Measurements from ENCODE around the gene PTN. TPM values are rescaled to one million over a fixed set of nuclear protein-coding genes. Genes with fewer than 3 reads are reported as not detected.

PTN gene
- total and polyA plus RNA-seq, 4 experiments from 2014 or later, result 0.11 TPM; not detected in 3

- Histone ChIP-seq H3K4me3 (ENCODE audit: low read length in 2 of 2) (no peak overlapping the region), H3K36me3 (ENCODE audit: insufficient read depth, low read length) (no peaks in the 10 kb centered on the region), H3K27me3 (ENCODE audit: insufficient read depth, low read length) (no peaks in the 10 kb centered on the region), H3K4me1 (ENCODE audit: insufficient read depth, low read length) (no peaks in the 10 kb centered on the region), H3K27ac (ENCODE audit: low read depth, low read length) (no peak overlapping the region), H3K9me3 (ENCODE audit: control insufficient read depth in 1 of 2, low read length in 2 of 2) (no peaks in the 10 kb centered on the region)
- Mint-ChIP-seq H3K9me3 (peaks cover 0 to 13% (median 4%) of the 10 kb centered on the region in 8 donors), H3K4me1 (peaks cover 0 to 6% (median 0%) of the 10 kb centered on the region in 4 donors), H3K36me3 (no peaks in the 10 kb centered on the region), H3K4me3 (no peak overlapping the region), H3K27ac (no peak overlapping the region), H3K27me3 (peaks cover 0 to 9% of the 10 kb centered on the region in 2 donors)
- CTCF ChIA-PET (ENCODE audit: partially characterized antibody), result no interaction called here
- POLR2A ChIA-PET (ENCODE audit: partially characterized antibody), result no interaction called here
- no peak for DNase-seq
- intact Hi-C loops (cut with micrococcal nuclease), result no loop called here
Measured at GRCh38 chr7:137342265-137342664, 1.3 kb downstream of the PTN start.

DNA sequence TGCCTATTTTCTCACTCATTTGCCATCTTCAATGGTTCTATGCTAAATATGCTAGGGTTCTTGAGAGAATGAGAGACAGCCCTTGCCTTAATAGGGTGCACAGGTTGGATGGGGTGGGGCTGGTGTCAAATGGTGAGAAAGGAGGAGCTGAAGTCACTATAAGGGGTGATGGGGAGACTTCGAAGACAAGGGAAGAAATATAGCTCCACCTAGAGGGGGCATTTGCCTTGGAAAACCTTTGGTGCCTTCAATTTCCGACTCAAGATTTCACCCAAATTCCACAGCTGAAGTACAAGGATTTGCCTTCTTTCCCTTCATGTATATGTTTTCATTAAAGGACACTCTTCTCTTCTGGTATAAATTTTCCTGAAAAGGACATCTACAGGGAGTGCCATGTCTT lies 5.6 kb downstream of the PTN start:
- Mint-ChIP-seq H3K36me3 (no peaks in the 10 kb centered on the region), H3K27me3 (peaks cover 0 to 2% of the 10 kb centered on the region in 2 donors), H3K9me3 (peaks cover 2 to 15% (median 3%) of the 10 kb centered on the region in 8 donors), H3K4me1 (no peaks in the 10 kb centered on the region), H3K27ac (no peak overlapping the region), H3K4me3 (no peak overlapping the region)
- Histone ChIP-seq H3K9me3 (ENCODE audit: control insufficient read depth in 1 of 2, low read length in 2 of 2) (no peaks in the 10 kb centered on the region), H3K36me3 (ENCODE audit: insufficient read depth, low read length) (no peaks in the 10 kb centered on the region), H3K27me3 (ENCODE audit: insufficient read depth, low read length) (no peaks in the 10 kb centered on the region), H3K4me3 (ENCODE audit: low read length in 2 of 2) (no peak overlapping the region), H3K4me1 (ENCODE audit: insufficient read depth, low read length) (no peaks in the 10 kb centered on the region), H3K27ac (ENCODE audit: low read depth, low read length) (no peak overlapping the region)
- no peak for DNase-seq
- intact Hi-C loops (cut with micrococcal nuclease), result no loop called here
- POLR2A ChIA-PET (ENCODE audit: partially characterized antibody), result no interaction called here
- CTCF ChIA-PET (ENCODE audit: partially characterized antibody), result no interaction called here

DNA sequence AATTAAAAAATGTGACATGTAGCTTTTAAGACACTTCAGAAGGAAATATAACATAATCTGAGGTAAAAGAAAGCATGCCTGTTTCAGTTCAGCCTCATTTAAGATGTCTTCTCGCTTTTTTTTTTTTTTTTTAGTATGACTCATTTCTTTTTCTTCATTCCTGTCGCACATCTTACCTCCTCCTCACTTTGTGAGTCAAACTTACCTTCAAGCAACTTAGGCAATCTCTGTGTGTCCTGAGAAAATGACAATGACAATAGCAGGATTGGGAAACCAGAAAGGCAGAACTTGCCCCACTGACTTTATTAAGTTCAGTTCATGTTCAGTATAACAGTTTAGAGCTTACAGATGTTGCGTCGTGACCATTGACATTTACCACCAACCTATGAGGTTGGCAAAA lies 7.7 kb downstream of the PTN start:
- ChIA-PET CTCF (ENCODE audit: partially characterized antibody) (no interaction called here), POLR2A (ENCODE audit: partially characterized antibody) (no interaction called here)
- intact Hi-C loops (cut with micrococcal nuclease), result no loop called here

GRCh38 chr7:137331378-137331777 lies 12.2 kb downstream of the PTN start:
- Mint-ChIP-seq H3K36me3 (no peaks in the 10 kb centered on the region), H3K4me3 (no peak overlapping the region), H3K4me1 (no peaks in the 10 kb centered on the region), H3K27me3 (no peaks in the 10 kb centered on the region), H3K27ac (no peak overlapping the region), H3K9me3 (peaks cover 0 to 9% (median 4%) of the 10 kb centered on the region in 8 donors)
- ChIA-PET POLR2A (ENCODE audit: partially characterized antibody) (no interaction called here), CTCF (ENCODE audit: partially characterized antibody) (no interaction called here)
- Histone ChIP-seq H3K27ac (ENCODE audit: low read depth, low read length) (no peak overlapping the region), H3K9me3 (ENCODE audit: control insufficient read depth in 1 of 2, low read length in 2 of 2) (no peaks in the 10 kb centered on the region), H3K27me3 (ENCODE audit: insufficient read depth, low read length) (no peaks in the 10 kb centered on the region), H3K4me3 (ENCODE audit: low read length in 2 of 2) (no peak overlapping the region), H3K4me1 (ENCODE audit: insufficient read depth, low read length) (no peaks in the 10 kb centered on the region), H3K36me3 (ENCODE audit: insufficient read depth, low read length) (no peaks in the 10 kb centered on the region)
- intact Hi-C loops (cut with micrococcal nuclease), result no loop called here
- no peak for DNase-seq

More for the DNA sequence above, 7.7 kb downstream of the PTN start:
- no peaks in the 10 kb centered on the region for H3K36me3 Mint-ChIP-seq
- H3K4me1 Mint-ChIP-seq, result no peaks in the 10 kb centered on the region
- Histone ChIP-seq H3K27ac (ENCODE audit: low read depth, low read length) (no peak overlapping the region), H3K27me3 (ENCODE audit: insufficient read depth, low read length) (no peaks in the 10 kb centered on the region), H3K9me3 (ENCODE audit: control insufficient read depth in 1 of 2, low read length in 2 of 2) (no peaks in the 10 kb centered on the region), H3K4me1 (ENCODE audit: insufficient read depth, low read length) (no peaks in the 10 kb centered on the region), H3K4me3 (ENCODE audit: low read length in 2 of 2) (no peak overlapping the region), H3K36me3 (ENCODE audit: insufficient read depth, low read length) (no peaks in the 10 kb centered on the region)
- no peak overlapping the region for H3K27ac Mint-ChIP-seq
- H3K27me3 Mint-ChIP-seq, result peaks cover 0 to 2% of the 10 kb centered on the region in 2 donors
- peaks cover 2 to 16% (median 3%) of the 10 kb centered on the region in 8 donors for H3K9me3 Mint-ChIP-seq
- no peak overlapping the region for H3K4me3 Mint-ChIP-seq
- DNase-seq, result no peak

DNA sequence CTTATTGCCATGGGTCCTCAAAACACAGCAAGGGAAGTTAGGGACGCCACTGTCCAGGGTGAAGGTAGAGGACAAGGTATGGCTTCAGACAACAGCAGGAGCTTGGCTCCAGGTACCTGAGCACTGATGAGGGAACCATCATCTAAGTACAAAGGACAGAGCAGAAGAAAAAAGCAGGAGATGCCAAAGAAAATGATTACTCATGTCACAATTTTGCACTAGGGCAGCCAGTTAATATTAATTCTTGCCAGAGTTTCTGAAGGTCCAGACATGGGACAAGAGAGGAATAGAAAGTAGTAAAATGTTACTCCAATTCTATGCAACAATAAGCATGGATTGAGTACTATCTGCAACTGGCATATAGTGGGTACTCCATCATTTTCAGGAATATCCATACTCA lies 14.1 kb downstream of the PTN start:
- Mint-ChIP-seq H3K27ac (no peak overlapping the region), H3K4me1 (no peaks in the 10 kb centered on the region), H3K4me3 (no peak overlapping the region), H3K27me3 (no peaks in the 10 kb centered on the region), H3K9me3 (peaks cover 0 to 7% (median 4%) of the 10 kb centered on the region in 8 donors), H3K36me3 (no peaks in the 10 kb centered on the region)
- H3K9me3 ChIP-seq (ENCODE audit: control insufficient read depth in 1 of 2, low read length in 2 of 2), result no peaks in the 10 kb centered on the region
- POLR2A ChIA-PET (ENCODE audit: partially characterized antibody), result no interaction called here
- intact Hi-C loops (cut with micrococcal nuclease), result no loop called here
- no peaks in the 10 kb centered on the region for H3K4me1 ChIP-seq (ENCODE audit: insufficient read depth, low read length)
- H3K36me3 ChIP-seq (ENCODE audit: insufficient read depth, low read length), result no peaks in the 10 kb centered on the region
- CTCF ChIA-PET (ENCODE audit: partially characterized antibody), result no interaction called here
- no peak overlapping the region for H3K4me3 ChIP-seq (ENCODE audit: low read length in 2 of 2)
- no peak overlapping the region for H3K27ac ChIP-seq (ENCODE audit: low read depth, low read length)
- H3K27me3 ChIP-seq (ENCODE audit: insufficient read depth, low read length), result no peaks in the 10 kb centered on the region
- DNase-seq, result no peak

GRCh38 chr7:137328373-137329120 lies 15.0 kb downstream of the PTN start:
- POLR2A ChIA-PET (ENCODE audit: partially characterized antibody), result no interaction called here
- H3K9me3 Mint-ChIP-seq, result peaks cover 0 to 7% (median 4%) of the 10 kb centered on the region in 8 donors
- intact Hi-C loops (cut with micrococcal nuclease), result no loop called here

GRCh38 chr7:137325927-137326326 lies 17.6 kb downstream of the PTN start:
- no peaks in the 10 kb centered on the region for H3K36me3 ChIP-seq (ENCODE audit: insufficient read depth, low read length)
- H3K36me3 Mint-ChIP-seq, result no peaks in the 10 kb centered on the region
- no peak overlapping the region for H3K4me3 ChIP-seq (ENCODE audit: low read length in 2 of 2)
- H3K27me3 ChIP-seq (ENCODE audit: insufficient read depth, low read length), result no peaks in the 10 kb centered on the region
- no peaks in the 10 kb centered on the region for H3K9me3 ChIP-seq (ENCODE audit: control insufficient read depth in 1 of 2, low read length in 2 of 2)
- no peaks in the 10 kb centered on the region for H3K27me3 Mint-ChIP-seq
- no peaks in the 10 kb centered on the region for H3K4me1 Mint-ChIP-seq
- no peak overlapping the region for H3K27ac ChIP-seq (ENCODE audit: low read depth, low read length)
- H3K27ac Mint-ChIP-seq, result no peak overlapping the region
- intact Hi-C loops (cut with micrococcal nuclease), result no loop called here
- DNase-seq, result no peak
- ChIA-PET POLR2A (ENCODE audit: partially characterized antibody) (no interaction called here), CTCF (ENCODE audit: partially characterized antibody) (no interaction called here)
- no peaks in the 10 kb centered on the region for H3K4me1 ChIP-seq (ENCODE audit: insufficient read depth, low read length)
- H3K4me3 Mint-ChIP-seq, result no peak overlapping the region
- peaks cover 0 to 9% (median 4%) of the 10 kb centered on the region in 8 donors for H3K9me3 Mint-ChIP-seq

More at GRCh38 chr7:137328373-137329120, 15.0 kb downstream of the PTN start:
- Histone ChIP-seq H3K27ac (ENCODE audit: low read depth, low read length) (no peak overlapping the region), H3K4me1 (ENCODE audit: insufficient read depth, low read length) (no peaks in the 10 kb centered on the region), H3K9me3 (ENCODE audit: control insufficient read depth in 1 of 2, low read length in 2 of 2) (no peaks in the 10 kb centered on the region), H3K36me3 (ENCODE audit: insufficient read depth, low read length) (no peaks in the 10 kb centered on the region), H3K27me3 (ENCODE audit: insufficient read depth, low read length) (no peaks in the 10 kb centered on the region), H3K4me3 (ENCODE audit: low read length in 2 of 2) (no peak overlapping the region)
- H3K27me3 Mint-ChIP-seq, result no peaks in the 10 kb centered on the region
- DNase-seq, result no peak
- H3K36me3 Mint-ChIP-seq, result no peaks in the 10 kb centered on the region
- H3K27ac Mint-ChIP-seq, result no peak overlapping the region
- CTCF ChIA-PET (ENCODE audit: partially characterized antibody), result no interaction called here
- no peaks in the 10 kb centered on the region for H3K4me1 Mint-ChIP-seq
- no peak overlapping the region for H3K4me3 Mint-ChIP-seq
